Measurements from ENCODE around the gene FHOD1. TPM values are rescaled to one million over a fixed set of nuclear protein-coding genes. Genes with fewer than 3 reads are reported as not detected.

Gene FHOD1
- total RNA-seq, 2 experiments from 2014 or later, result 102 to 105 TPM

DNA sequence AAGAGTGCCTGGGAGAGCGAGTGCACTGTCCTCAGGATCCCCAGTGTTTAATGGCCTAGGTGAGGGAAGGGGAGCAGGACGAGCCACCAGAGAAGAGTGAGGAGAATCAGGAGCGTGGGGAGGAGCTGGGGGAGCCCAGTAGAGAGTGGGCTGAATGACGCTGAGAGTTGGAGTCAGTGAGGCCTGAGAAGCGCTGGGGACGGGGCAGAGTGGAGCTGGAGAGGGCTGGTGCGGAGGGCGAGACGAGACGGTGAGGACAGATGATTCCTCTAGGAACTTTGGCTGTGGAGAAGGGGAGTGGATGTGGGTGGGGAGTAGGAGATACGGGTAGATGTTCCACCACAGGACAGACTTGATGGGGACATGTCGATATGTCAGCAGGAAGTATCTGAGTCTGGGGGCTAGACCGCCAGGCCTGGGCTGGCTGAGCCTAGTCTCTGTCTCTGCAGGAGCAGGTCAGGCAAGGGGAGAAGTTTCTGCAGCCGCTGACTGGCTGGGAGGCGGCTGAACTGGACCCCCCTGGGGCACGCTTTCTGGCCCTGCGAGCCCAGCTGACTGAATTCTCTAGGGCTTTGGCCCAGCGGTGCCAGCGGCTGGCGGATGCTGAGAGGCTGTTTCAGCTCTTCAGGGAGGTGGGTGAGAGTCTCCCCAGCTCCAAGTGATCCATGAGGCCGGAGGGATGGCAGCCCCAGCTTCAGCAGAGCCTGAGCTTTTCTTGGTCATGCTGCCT is 36.7 kb upstream of the FHOD1 start:
- Mint-ChIP-seq H3K27me3 (no peaks in the 10 kb centered on the region), H3K4me1 (ENCODE audit: low read depth) (no peaks in the 10 kb centered on the region), H3K4me3 (no peak overlapping the region), H3K9me3 (no peaks in the 10 kb centered on the region), H3K36me3 (ENCODE audit: low read depth) (no peaks in the 10 kb centered on the region), H3K27ac (no peak overlapping the region)
- ATAC-seq (no peak), DNase-seq (no peak)
- POLR2A ChIA-PET, result interaction anchor here (1.6 kb wide), 1 partner anchor 27 kb away, joined by 3 read pairs; no protein-coding TSS in a partner anchor
- CTCF ChIA-PET, result interaction anchor here (0.8 to 1.9 kb wide), 3 partner anchors 81 to 110 kb away, joined by 3 to 4 read pairs (median 3); partner anchors contain the start of gene TPPP3
- TF ChIP-seq CTCF (IDR thresholded peaks at IDR 0.05), result no peak
- intact Hi-C loops (cut with micrococcal nuclease), result no loop called here

- H3K27ac Mint-ChIP-seq, result no peak overlapping the region
Measured at GRCh38 chr16:67283039-67283825, 36.0 kb upstream of the FHOD1 start.

DNA sequence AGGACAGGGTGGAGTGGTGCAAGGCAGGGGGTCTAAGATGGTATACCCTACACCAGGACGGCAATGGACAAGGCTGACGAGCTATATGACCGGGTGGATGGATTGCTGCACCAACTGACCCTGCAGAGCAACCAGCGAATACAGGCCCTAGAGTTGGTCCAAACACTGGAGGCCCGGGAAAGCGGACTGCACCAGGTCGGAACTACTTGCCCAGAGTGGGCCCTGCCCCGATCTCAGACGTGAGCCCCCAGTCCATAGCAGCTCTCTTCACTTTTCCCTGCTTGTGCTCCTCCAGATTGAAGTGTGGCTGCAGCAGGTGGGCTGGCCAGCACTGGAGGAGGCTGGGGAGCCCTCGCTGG is 35.1 kb upstream of the FHOD1 start:
- H3K27me3 Mint-ChIP-seq, result no peaks in the 10 kb centered on the region
- no peaks in the 10 kb centered on the region for H3K9me3 Mint-ChIP-seq
- ATAC-seq (no peak), DNase-seq (no peak)
- no peak overlapping the region for H3K27ac Mint-ChIP-seq
- no peak overlapping the region for H3K4me3 Mint-ChIP-seq
- peaks cover 5% of the 10 kb centered on the region for H3K36me3 Mint-ChIP-seq (ENCODE audit: low read depth)
- intact Hi-C loops (cut with micrococcal nuclease), result no loop called here
- peaks cover 6% of the 10 kb centered on the region for H3K4me1 Mint-ChIP-seq (ENCODE audit: low read depth)
- CTCF ChIA-PET, result interaction anchor here (0.8 to 1.9 kb wide), 6 partner anchors 18 to 183 kb away, joined by 3 to 6 read pairs (median 4); partner anchors contain the start of gene TPPP3
- POLR2A ChIA-PET, result interaction anchor here (0.8 to 2.0 kb wide), 6 partner anchors 10 to 130 kb away, joined by 3 to 4 read pairs (median 3); no protein-coding TSS in a partner anchor
- no peak for TF ChIP-seq CTCF (IDR thresholded peaks at IDR 0.05)

More at GRCh38 chr16:67283039-67283825, 36.0 kb upstream of the FHOD1 start:
- DNase-seq (no peak), ATAC-seq (no peak)
- H3K36me3 Mint-ChIP-seq (ENCODE audit: low read depth), result no peaks in the 10 kb centered on the region
- POLR2A ChIA-PET, result interaction anchor here (0.9 to 1.6 kb wide), 2 partner anchors 9 to 28 kb away, joined by 3 read pairs; no protein-coding TSS in a partner anchor
- CTCF ChIA-PET, result interaction anchor here (1.0 to 1.9 kb wide), 2 partner anchors 24 to 110 kb away, joined by 3 to 4 read pairs; partner anchors contain the start of gene TPPP3
- no peaks in the 10 kb centered on the region for H3K9me3 Mint-ChIP-seq
- intact Hi-C loops (cut with micrococcal nuclease), result no loop called here
- no peaks in the 10 kb centered on the region for H3K27me3 Mint-ChIP-seq
- no peak for TF ChIP-seq CTCF (IDR thresholded peaks at IDR 0.05)
- no peak overlapping the region for H3K4me3 Mint-ChIP-seq
- no peaks in the 10 kb centered on the region for H3K4me1 Mint-ChIP-seq (ENCODE audit: low read depth)

DNA sequence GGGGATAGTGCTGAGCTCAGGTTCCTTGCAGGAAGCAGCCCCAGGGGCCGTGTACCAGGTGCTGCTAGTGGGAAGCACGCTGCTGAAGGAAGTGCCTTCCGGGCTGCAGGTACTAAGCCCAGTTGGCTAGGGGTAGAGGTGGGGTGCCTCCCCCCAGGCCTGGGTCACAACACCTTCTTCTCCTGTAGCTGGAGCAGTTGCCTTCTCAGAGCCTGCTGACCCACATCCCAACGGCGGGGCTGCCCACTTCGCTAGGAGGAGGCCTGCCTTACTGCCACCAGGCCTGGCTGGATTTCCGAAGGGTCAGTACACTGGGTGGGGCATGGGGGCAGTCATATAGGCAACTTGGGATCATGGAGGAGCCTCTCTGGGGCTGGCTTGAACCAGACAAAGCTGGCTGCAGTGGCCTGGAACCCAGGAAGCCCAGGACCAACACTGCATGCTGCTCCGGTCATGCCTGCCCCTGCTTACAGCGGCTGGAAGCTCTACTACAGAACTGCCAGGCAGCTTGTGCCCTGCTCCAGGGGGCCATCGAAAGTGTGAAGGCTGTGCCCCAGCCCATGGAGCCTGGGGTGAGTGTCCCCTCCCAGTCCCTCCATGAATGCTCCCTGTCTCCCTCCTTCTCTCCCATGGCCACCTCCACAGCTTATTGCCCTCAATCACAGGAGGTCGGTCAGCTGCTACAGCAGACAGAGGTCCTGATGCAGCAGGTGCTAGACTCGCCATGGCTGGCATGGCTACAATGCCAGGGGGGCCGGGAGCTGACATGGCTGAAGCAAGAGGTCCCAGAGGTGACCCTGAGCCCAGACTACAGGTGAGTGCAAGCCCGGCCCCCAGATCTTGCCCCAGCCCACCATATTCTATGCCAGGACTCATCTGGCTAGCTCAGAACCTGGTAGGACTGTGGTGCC is 34.5 kb upstream of the FHOD1 start:
- no peak for ATAC-seq
- ChIA-PET CTCF (interaction anchor here (0.8 to 1.9 kb wide), 10 partner anchors 18 to 184 kb away, joined by 3 to 7 read pairs (median 4); partner anchors contain the start of gene TPPP3), POLR2A (interaction anchor here (0.8 to 2.0 kb wide), 6 partner anchors 15 to 130 kb away, joined by 3 to 4 read pairs (median 3); no protein-coding TSS in a partner anchor)
- Mint-ChIP-seq H3K9me3 (no peaks in the 10 kb centered on the region), H3K27ac (no peak overlapping the region), H3K4me3 (no peak overlapping the region), H3K4me1 (ENCODE audit: low read depth) (peaks cover 11% of the 10 kb centered on the region), H3K27me3 (no peaks in the 10 kb centered on the region), H3K36me3 (ENCODE audit: low read depth) (peaks cover 10% of the 10 kb centered on the region)
- DNase-seq, result no peak
- intact Hi-C loops (cut with micrococcal nuclease), result no loop called here
- TF ChIP-seq CTCF (IDR thresholded peaks at IDR 0.05), result no peak

Measured in activated CD8-positive, alpha-beta T cell treated with anti-CD3 and anti-CD28 coated beads for 36 hours (primary cell).